SU-DHL-6 (cell line): Measurements from ENCODE around the gene TLR8.

Experiments used
- CTCF ChIP-seq: fragments of 200-600 bp; sonication (generic); IDR thresholded peaks from one replicate; pipeline ENCODE4 v1.5.1; 2017; ENCODE audit warnings: antibody characterized with exemption, mild to moderate bottlenecking, low read length, moderate library complexity; ENCODE audit not compliant: insufficient read depth, poor library complexity, severe bottlenecking
- EZH2phosphoT487 ChIP-seq: fragments of 200-600 bp; sonication (generic), shearing (Covaris generic); conservative IDR thresholded peaks from 2 replicates; pipeline ENCODE4 v1.6.1; 2018; ENCODE audit warnings: mild to moderate bottlenecking, antibody characterized with exemption, low read length, moderate library complexity, mixed read lengths

DNA sequence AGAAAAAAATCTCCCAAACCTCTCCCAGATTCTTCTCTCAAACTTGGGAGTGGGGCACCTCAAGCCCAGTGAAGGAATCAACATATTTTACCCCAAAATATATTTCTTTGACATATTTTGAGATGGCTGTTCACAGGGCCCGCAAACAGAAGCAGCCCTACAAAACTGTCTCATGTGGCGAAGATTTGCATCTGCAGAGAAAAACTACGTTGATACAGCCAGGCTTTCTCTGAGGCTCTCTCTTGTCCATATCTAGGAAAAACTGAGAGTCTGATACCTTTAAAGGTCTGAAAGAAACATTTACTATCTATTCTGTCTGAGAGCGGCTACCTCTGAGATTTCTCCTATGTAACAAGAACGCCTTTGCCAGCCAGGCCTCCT, 45.2 kb downstream of the TLR8 start:
- TF ChIP-seq CTCF (no peak), EZH2phosphoT487 (no peak)
